ENCODE measurements around the gene RFT1.

RFT1 gene

GRCh38 chr3:53065841-53066480 lies 64.3 kb downstream of the RFT1 start:
- ATAC-seq, result no peak
- no peak for TF ChIP-seq BACH2 (CRISPR knock-in tag; IDR thresholded peaks at IDR 0.05; ENCODE audit: borderline replicate concordance)
- no peak for TF ChIP-seq TCF4 (CRISPR knock-in tag; IDR thresholded peaks at IDR 0.05; ENCODE audit: borderline replicate concordance)
- no peak for TF ChIP-seq ZC3H10 (CRISPR knock-in tag; IDR thresholded peaks at IDR 0.05)
- TF ChIP-seq RARB (CRISPR knock-in tag; IDR thresholded peaks at IDR 0.05), result no peak
- TF ChIP-seq PPARA (CRISPR knock-in tag; IDR thresholded peaks at IDR 0.05; ENCODE audit: borderline replicate concordance), result no peak
- no peak for TF ChIP-seq ARNTL (CRISPR knock-in tag; IDR thresholded peaks at IDR 0.05; ENCODE audit: borderline replicate concordance, low read depth)
- TF ChIP-seq SNAI2 (CRISPR knock-in tag; IDR thresholded peaks at IDR 0.05), result no peak
- TF ChIP-seq PATZ1 (CRISPR knock-in tag; IDR thresholded peaks at IDR 0.05; ENCODE audit: borderline replicate concordance), result no peak
- TF ChIP-seq ZNF565 (CRISPR knock-in tag; conservative IDR thresholded peaks at IDR 0.05; ENCODE audit: low read depth), result no peak
- no peak for TF ChIP-seq CSRNP3 (CRISPR knock-in tag; IDR thresholded peaks at IDR 0.05)
- TF ChIP-seq TSHZ2 (CRISPR knock-in tag; IDR thresholded peaks at IDR 0.05), result no peak
- no peak for TF ChIP-seq CSDC2 (CRISPR knock-in tag; IDR thresholded peaks at IDR 0.05)
- TF ChIP-seq ISL1 (CRISPR knock-in tag; IDR thresholded peaks at IDR 0.05), result no peak
- TF ChIP-seq TOX (CRISPR knock-in tag; IDR thresholded peaks at IDR 0.05; ENCODE audit: borderline replicate concordance), result no peak
- TF ChIP-seq ZFP30 (CRISPR knock-in tag; IDR thresholded peaks at IDR 0.05), result no peak
- TF ChIP-seq GLIS3 (CRISPR knock-in tag; IDR thresholded peaks at IDR 0.05), result no peak
- no peak for TF ChIP-seq POU6F1 (CRISPR knock-in tag; IDR thresholded peaks at IDR 0.05; ENCODE audit: borderline replicate concordance, low read depth)

GRCh38 chr3:53062905-53063304 lies 67.3 kb downstream of the RFT1 start:
- no peak for ATAC-seq
- TF ChIP-seq CSDC2 (CRISPR knock-in tag; IDR thresholded peaks at IDR 0.05) (no peak), ZNF8 (CRISPR knock-in tag; IDR thresholded peaks at IDR 0.05) (no peak), ZNF70 (CRISPR knock-in tag; IDR thresholded peaks at IDR 0.05) (no peak), PATZ1 (CRISPR knock-in tag; IDR thresholded peaks at IDR 0.05; ENCODE audit: borderline replicate concordance) (no peak), TSHZ2 (CRISPR knock-in tag; IDR thresholded peaks at IDR 0.05) (no peak), ISL1 (CRISPR knock-in tag; IDR thresholded peaks at IDR 0.05) (no peak), POU6F1 (CRISPR knock-in tag; IDR thresholded peaks at IDR 0.05; ENCODE audit: borderline replicate concordance, low read depth) (no peak), GLIS3 (CRISPR knock-in tag; IDR thresholded peaks at IDR 0.05) (no peak), ARNTL (CRISPR knock-in tag; IDR thresholded peaks at IDR 0.05; ENCODE audit: borderline replicate concordance, low read depth) (no peak), BACH2 (CRISPR knock-in tag; IDR thresholded peaks at IDR 0.05; ENCODE audit: borderline replicate concordance) (no peak), ESRRG (CRISPR knock-in tag; IDR thresholded peaks at IDR 0.05) (no peak), CSRNP3 (CRISPR knock-in tag; IDR thresholded peaks at IDR 0.05) (no peak), TCF4 (CRISPR knock-in tag; IDR thresholded peaks at IDR 0.05; ENCODE audit: borderline replicate concordance) (no peak), OSR1 (CRISPR knock-in tag; IDR thresholded peaks at IDR 0.05) (no peak), TOX (CRISPR knock-in tag; IDR thresholded peaks at IDR 0.05; ENCODE audit: borderline replicate concordance) (no peak), RARB (CRISPR knock-in tag; IDR thresholded peaks at IDR 0.05) (no peak), ZNF565 (CRISPR knock-in tag; conservative IDR thresholded peaks at IDR 0.05; ENCODE audit: low read depth) (no peak)
